Left lung (tissue), 10 donors: Measurements from ENCODE around the gene PARVB. TPM values are rescaled to one million over a fixed set of nuclear protein-coding genes. Genes with fewer than 3 reads are reported as not detected.

Experiments
- ATAC-seq: fragments of 200-7000 bp; cut with Tn5 transposase; one replicate; pipeline ENCODE4 v1.9.1; 2020; ENCODE audit warnings: moderate library complexity
- DNase-seq, 4 donors: peaks; one replicate each; pipeline ENCODE4 v3.0.0-alpha.2; 2013 to 2020
- H3K27ac ChIP-seq, 2 donors: fragments of 200-600 bp; sonication (generic) in 1 of 2; one replicate each; pipeline versions ENCODE4 v1.5.0 to v1.8.0; 2020 to 2021
- H3K27me3 ChIP-seq, 2 donors: fragments of 200-600 bp; sonication (generic) in 1 of 2; one replicate each; pipeline versions ENCODE4 v1.5.0 to v1.8.0; 2020 to 2021
- H3K36me3 ChIP-seq, 2 donors: fragments of 200-600 bp; sonication (generic) in 1 of 2; one replicate each; pipeline versions ENCODE4 v1.5.0 to v1.8.0; 2020 to 2021
- H3K4me1 ChIP-seq, 2 donors: fragments of 200-600 bp; one replicate each; pipeline ENCODE4 v1.8.0; 2021
- H3K4me3 ChIP-seq, 2 donors: fragments of 200-600 bp; sonication (generic) in 1 of 2; one replicate each; pipeline versions ENCODE4 v1.5.0 to v1.8.0; 2020 to 2021; ENCODE audit warnings: mild to moderate bottlenecking in 1 of 2
- H3K9me3 ChIP-seq, 2 donors: fragments of 200-600 bp; sonication (generic) in 1 of 2; one replicate each; pipeline versions ENCODE4 v1.5.0 to v1.8.0; 2020 to 2021
- intact Hi-C, 2 donors: fragments of 100-400 bp; cut with DNase I; formaldehyde crosslinking; loops; one replicate each; pipeline versions ENCODE4 v1.11.2 to v1.14.2; 2022
- polyA plus RNA-seq, 6 donors: library from polyadenylated mRNA; unstranded; fragments of 120-200 nt; gene quantifications; one replicate each; pipeline ENCODE4 v1.2.1, GENCODE V29; 2013; ENCODE audit not compliant: insufficient read length in 6 of 6
- total RNA-seq, 2 donors: library from RNA; stranded (reverse); fragmentation: NEBNext Ultra II Directional; extraction: Animal tissue kit (Norgen Biotek cat#: 25700); gene quantifications; one replicate each; pipeline ENCODE4 v1.2.1, GENCODE V29; 2021
- TF ChIP-seq, protein P1 (sequence below), 2 donors: fragments of 200-600 bp; sonication (generic) in 1 of 2; IDR thresholded peaks; one replicate each; pipeline versions ENCODE4 v1.5.0 to v1.8.0; 2021; ENCODE audit warnings: antibody characterized with exemption in 2 of 2
- donor health status: DM: no; HTN: yes; CAD: no.
- donor health status: DM: no; HTN: no; CAD: no.

Gene PARVB
- total and polyA plus RNA-seq, 8 donors: 31.7 to 53.7 (median 34.0) TPM

- Histone ChIP-seq H3K27ac (no peak overlapping the region), H3K27me3 (no peaks in the 10 kb centered on the region), H3K36me3 (no peaks in the 10 kb centered on the region), H3K4me3 (no peak overlapping the region), H3K4me1 (peaks cover 0 to 7% of the 10 kb centered on the region in 2 donors), H3K9me3 (peaks cover 0 to 6% of the 10 kb centered on the region in 2 donors)
- DNase-seq (peak in 3 of 4 donors; percentile 53 to 79 (median 75)), ATAC-seq (peak; percentile 85)
- TF ChIP-seq, protein P1, sequence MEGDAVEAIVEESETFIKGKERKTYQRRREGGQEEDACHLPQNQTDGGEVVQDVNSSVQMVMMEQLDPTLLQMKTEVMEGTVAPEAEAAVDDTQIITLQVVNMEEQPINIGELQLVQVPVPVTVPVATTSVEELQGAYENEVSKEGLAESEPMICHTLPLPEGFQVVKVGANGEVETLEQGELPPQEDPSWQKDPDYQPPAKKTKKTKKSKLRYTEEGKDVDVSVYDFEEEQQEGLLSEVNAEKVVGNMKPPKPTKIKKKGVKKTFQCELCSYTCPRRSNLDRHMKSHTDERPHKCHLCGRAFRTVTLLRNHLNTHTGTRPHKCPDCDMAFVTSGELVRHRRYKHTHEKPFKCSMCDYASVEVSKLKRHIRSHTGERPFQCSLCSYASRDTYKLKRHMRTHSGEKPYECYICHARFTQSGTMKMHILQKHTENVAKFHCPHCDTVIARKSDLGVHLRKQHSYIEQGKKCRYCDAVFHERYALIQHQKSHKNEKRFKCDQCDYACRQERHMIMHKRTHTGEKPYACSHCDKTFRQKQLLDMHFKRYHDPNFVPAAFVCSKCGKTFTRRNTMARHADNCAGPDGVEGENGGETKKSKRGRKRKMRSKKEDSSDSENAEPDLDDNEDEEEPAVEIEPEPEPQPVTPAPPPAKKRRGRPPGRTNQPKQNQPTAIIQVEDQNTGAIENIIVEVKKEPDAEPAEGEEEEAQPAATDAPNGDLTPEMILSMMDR (IDR thresholded peaks at IDR 0.05): peak; percentile 83 to 90
- intact Hi-C loops: loop anchor here in 1 of 2 donors (5.0 kb wide), 2 partner anchors 89 to 546 kb away; no protein-coding TSS in a partner anchor
Measured at GRCh38 chr22:44080936-44081861, 57.1 kb downstream of the PARVB start.

- intact Hi-C loops: loop anchor here in 1 of 2 donors (5.0 kb wide), 2 partner anchors 90 to 544 kb away; no protein-coding TSS in a partner anchor
- no peak for DNase-seq
Measured at GRCh38 chr22:44082801-44083200, 58.7 kb downstream of the PARVB start.

GRCh38 chr22:44084044-44084772 lies 60.1 kb downstream of the PARVB start:
- TF ChIP-seq, protein P1 (IDR thresholded peaks at IDR 0.05): no peak
- Histone ChIP-seq H3K27ac (no peak overlapping the region), H3K9me3 (peaks cover 0 to 6% of the 10 kb centered on the region in 2 donors), H3K27me3 (no peaks in the 10 kb centered on the region), H3K4me3 (no peak overlapping the region), H3K36me3 (no peaks in the 10 kb centered on the region), H3K4me1 (peaks cover 0 to 13% of the 10 kb centered on the region in 2 donors)
- ATAC-seq: no peak
- no peak for DNase-seq
- intact Hi-C loops: loop anchor here in 1 of 2 donors (5.0 kb wide), 2 partner anchors 92 to 543 kb away; no protein-coding TSS in a partner anchor

More at GRCh38 chr22:44082801-44083200, 58.7 kb downstream of the PARVB start:
- no peak for ATAC-seq
- Histone ChIP-seq H3K4me1 (peaks cover 0 to 7% of the 10 kb centered on the region in 2 donors), H3K9me3 (peaks cover 0 to 6% of the 10 kb centered on the region in 2 donors), H3K36me3 (no peaks in the 10 kb centered on the region), H3K27me3 (no peaks in the 10 kb centered on the region), H3K4me3 (no peak overlapping the region), H3K27ac (no peak overlapping the region)
- TF ChIP-seq, protein P1 (IDR thresholded peaks at IDR 0.05): no peak

- DNase-seq (peak in 2 of 4 donors; percentile 39 to 46), ATAC-seq (peak; percentile 62)
- H3K4me3 ChIP-seq: no peak overlapping the region
- H3K9me3 ChIP-seq: peaks cover 0 to 6% of the 10 kb centered on the region in 2 donors
- TF ChIP-seq, protein P1 (IDR thresholded peaks at IDR 0.05): peak in 1 of 2 donors; percentile 23
- no peak overlapping the region for H3K27ac ChIP-seq
- H3K27me3 ChIP-seq: no peaks in the 10 kb centered on the region
- H3K4me1 ChIP-seq: peaks cover 0 to 13% of the 10 kb centered on the region in 2 donors
- intact Hi-C loops: no loop called here
- H3K36me3 ChIP-seq: no peaks in the 10 kb centered on the region
Measured at GRCh38 chr22:44085743-44086270, 61.7 kb downstream of the PARVB start.
